ENCODE results near the gene NAA35.
"Not testable (repeated sequence)": the region's sequence is repeated elsewhere in the genome, so short reads cannot be mapped to it uniquely, and the experiment has no call there.

NAA35 gene

GRCh38 chr9:85940832-85941621 is at the start of gene NAA35:
Gene NAA35 (plus strand): TSS chr9:85941146. CDS start chr9:85942160, 1,014 bp downstream.
- peak; percentile 98 to 99 for DNase-seq

GRCh38 chr9:85892401-85892800 is 48.5 kb upstream of the NAA35 start:
- no peak for DNase-seq

- no peak for DNase-seq
These were observed 45.3 kb upstream of the NAA35 start for GRCh38 chr9:85895685-85896084.

GRCh38 chr9:85897848-85898247 is 43.1 kb upstream of the NAA35 start:
- no peak for DNase-seq

GRCh38 chr9:85898332-85898731 is 42.6 kb upstream of the NAA35 start:
- DNase-seq = no peak

GRCh38 chr9:85899388-85899787 is 41.6 kb upstream of the NAA35 start:
- no peak for DNase-seq

GRCh38 chr9:85900504-85901201 is 40.3 kb upstream of the NAA35 start:
- peak in 1 of 2 experiments; percentile 26 for DNase-seq

GRCh38 chr9:85904975-85905374 is 36.0 kb upstream of the NAA35 start:
- DNase-seq = no peak

- no peak for DNase-seq
These were observed 35.0 kb upstream of the NAA35 start for GRCh38 chr9:85905957-85906356.

- no peak for DNase-seq
These were observed 31.6 kb upstream of the NAA35 start for GRCh38 chr9:85909390-85909789.

- no peak for DNase-seq
These were observed 26.8 kb upstream of the NAA35 start for GRCh38 chr9:85914108-85914507.

- DNase-seq = no peak
These were observed 23.2 kb upstream of the NAA35 start for GRCh38 chr9:85917756-85918155.

- no peak for DNase-seq
These were observed 15.5 kb upstream of the NAA35 start for GRCh38 chr9:85925493-85925892.

GRCh38 chr9:85927076-85927475 is 13.9 kb upstream of the NAA35 start:
- no peak for DNase-seq

GRCh38 chr9:85931495-85931894 is 9.5 kb upstream of the NAA35 start:
- no peak for DNase-seq

GRCh38 chr9:85935950-85936349 is 5.0 kb upstream of the NAA35 start:
- not testable (repeated sequence) for DNase-seq

GRCh38 chr9:85940275-85940831 is 593 bp upstream of the NAA35 start:
- DNase-seq = no peak

GRCh38 chr9:85941622-85941940 is 635 bp downstream of the NAA35 start:
- DNase-seq = no peak

- DNase-seq = no peak
These were observed 1.3 kb downstream of the NAA35 start for GRCh38 chr9:85941966-85942912.

GRCh38 chr9:85942913-85943709 is 2.2 kb downstream of the NAA35 start:
- DNase-seq = no peak

- DNase-seq = no peak
These were observed 2.9 kb downstream of the NAA35 start for GRCh38 chr9:85943757-85944430.

GRCh38 chr9:85944672-85945071 is 3.7 kb downstream of the NAA35 start:
- no peak for DNase-seq
